ENCODE measurements around the gene USP17L20.
"Not testable (repeated sequence)": the region's sequence is repeated elsewhere in the genome, so short reads cannot be mapped to it uniquely, and the experiment has no call there.

The USP17L20 gene

GRCh38 chr4:9271719-9272118, 13.8 kb downstream of the USP17L20 start:
- in situ Hi-C loops (cut with HindIII; ENCODE audit: low pct_ligation_motif_present, low sequenced_read_pairs); H3K27me3 ChIP-seq (replicated peaks); H3K27ac ChIP-seq; H3K4me3 ChIP-seq (ENCODE audit: low read depth, low read length); H3K36me3 ChIP-seq (replicated peaks): not testable (repeated sequence)
- DNase-seq: peak; percentile 1
